Gastrocnemius medialis (tissue), 4 donors: ENCODE results near the gene CIZ1.

Source experiments
- POLR2A ChIP-seq, 2 donors: fragments of 450-650 bp; IDR thresholded peaks; one replicate each; pipeline ENCODE4 v1.6.1; 2017; ENCODE audit warnings: antibody characterized with exemption in 2 of 2, mild to moderate bottlenecking in 2 of 2, moderate library complexity in 2 of 2
- TF ChIP-seq, protein P1 (sequence below), 5 experiments: fragments of 450-650 bp in 3 of 5; fragments of 200-600 bp in 2 of 5; sonication (generic) in 2 of 5; IDR thresholded peaks in 4 of 5; conservative IDR thresholded peaks in 1 of 5; 1 replicate in 4 of 5; 2 replicates in 1 of 5; pipeline ENCODE4 v1.5.1; 2016 to 2019; ENCODE audit warnings: antibody characterized with exemption in 5 of 5, mild to moderate bottlenecking in 3 of 5, moderate library complexity in 3 of 5

DNA sequence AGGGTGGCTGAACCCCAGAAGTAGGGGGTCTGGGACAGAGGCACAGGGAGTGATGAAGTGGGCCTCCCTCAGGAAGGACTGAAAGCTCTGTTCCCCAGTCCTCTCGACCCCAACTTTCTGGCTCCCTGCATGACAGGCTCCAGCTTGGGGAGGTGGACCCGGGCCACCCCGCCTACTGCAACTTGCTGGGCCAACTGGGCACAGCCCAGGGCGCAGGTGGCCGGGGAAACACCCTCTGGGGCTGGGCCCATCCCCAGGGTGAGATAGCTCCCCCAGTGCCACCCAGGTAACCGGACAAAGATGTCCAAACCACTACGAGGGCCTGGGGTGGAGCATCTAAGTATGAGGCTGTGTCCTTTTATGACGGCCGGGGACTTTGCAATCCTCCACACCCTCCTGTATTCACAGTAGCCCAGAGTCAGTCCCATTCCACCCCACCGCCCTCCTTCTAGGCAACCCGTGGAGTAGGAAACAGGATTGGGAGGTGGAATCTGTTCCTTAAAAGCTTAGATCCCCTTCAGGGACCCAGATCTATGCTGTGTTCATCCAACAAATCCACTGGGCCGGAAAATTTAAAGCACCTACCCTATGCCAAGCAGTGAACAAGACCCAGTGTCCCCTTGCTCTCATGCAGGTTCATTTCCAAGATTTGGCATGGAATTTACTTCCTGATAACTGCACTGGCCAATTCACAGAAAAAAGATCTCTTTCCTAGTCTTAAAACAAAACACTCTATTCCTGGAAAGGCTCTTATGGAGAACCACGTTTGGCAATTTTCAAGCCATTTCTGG is 31.7 kb upstream of the CIZ1 start:
- TF ChIP-seq, protein P1, sequence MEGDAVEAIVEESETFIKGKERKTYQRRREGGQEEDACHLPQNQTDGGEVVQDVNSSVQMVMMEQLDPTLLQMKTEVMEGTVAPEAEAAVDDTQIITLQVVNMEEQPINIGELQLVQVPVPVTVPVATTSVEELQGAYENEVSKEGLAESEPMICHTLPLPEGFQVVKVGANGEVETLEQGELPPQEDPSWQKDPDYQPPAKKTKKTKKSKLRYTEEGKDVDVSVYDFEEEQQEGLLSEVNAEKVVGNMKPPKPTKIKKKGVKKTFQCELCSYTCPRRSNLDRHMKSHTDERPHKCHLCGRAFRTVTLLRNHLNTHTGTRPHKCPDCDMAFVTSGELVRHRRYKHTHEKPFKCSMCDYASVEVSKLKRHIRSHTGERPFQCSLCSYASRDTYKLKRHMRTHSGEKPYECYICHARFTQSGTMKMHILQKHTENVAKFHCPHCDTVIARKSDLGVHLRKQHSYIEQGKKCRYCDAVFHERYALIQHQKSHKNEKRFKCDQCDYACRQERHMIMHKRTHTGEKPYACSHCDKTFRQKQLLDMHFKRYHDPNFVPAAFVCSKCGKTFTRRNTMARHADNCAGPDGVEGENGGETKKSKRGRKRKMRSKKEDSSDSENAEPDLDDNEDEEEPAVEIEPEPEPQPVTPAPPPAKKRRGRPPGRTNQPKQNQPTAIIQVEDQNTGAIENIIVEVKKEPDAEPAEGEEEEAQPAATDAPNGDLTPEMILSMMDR (IDR thresholded peaks at IDR 0.05 in 4 of 5, conservative IDR thresholded peaks at IDR 0.05 in 1 of 5), result no peak
- no peak for TF ChIP-seq POLR2A (IDR thresholded peaks at IDR 0.05)
